ENCODE data around the gene AKIRIN2. TPM values are rescaled to one million over a fixed set of nuclear protein-coding genes. Genes with fewer than 3 reads are reported as not detected.
"Not testable (repeated sequence)": the region's sequence is repeated elsewhere in the genome, so short reads cannot be mapped to it uniquely, and the experiment has no call there.

Gene AKIRIN2
- total RNA-seq, 1 donor from 2014 or later, result 34.1 TPM

DNA sequence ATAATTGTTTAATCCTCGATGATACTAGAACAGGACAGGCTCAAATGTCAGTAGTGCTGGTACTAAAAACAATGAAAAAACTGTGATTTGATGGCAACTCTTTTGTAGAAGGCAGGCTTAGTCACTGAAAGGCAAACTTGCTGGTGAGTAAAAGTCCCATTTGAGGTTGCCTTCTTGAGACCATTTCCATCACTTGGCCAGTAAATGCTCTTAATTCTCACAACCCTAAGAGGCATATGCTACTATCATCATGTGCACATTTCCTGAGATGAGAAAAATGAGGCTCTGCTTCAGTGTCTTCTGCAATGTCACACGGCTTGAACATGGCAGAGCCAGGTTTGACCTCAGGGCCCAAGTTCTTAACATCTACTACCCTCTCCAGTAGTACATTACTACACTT is 9.9 kb downstream of the AKIRIN2 start:
- no peaks in the 10 kb centered on the region for H3K27me3 ChIP-seq (ENCODE audit: control insufficient read depth, insufficient read depth, low read length)
- DNase-seq (ENCODE audit: low read depth), result no peak

DNA sequence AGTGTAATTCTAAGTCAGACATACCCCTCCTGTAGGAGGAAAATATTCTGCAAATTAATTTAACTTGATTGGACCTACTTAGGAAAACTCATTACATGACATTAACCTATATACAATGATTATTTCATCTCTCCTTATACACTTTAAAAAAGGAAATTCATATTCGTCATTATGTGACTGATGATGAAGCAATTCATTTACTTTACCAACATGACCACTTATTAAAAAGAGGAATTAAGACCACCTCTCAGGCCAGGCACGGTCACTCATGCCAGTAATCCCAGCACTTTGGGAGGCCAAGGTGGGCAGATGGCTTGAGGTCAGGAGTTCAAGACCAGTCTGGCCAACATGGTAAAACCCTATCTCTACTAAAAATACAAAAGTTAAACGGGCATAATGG is 11.6 kb downstream of the AKIRIN2 start:
- Histone ChIP-seq H3K36me3 (ENCODE audit: control insufficient read depth, insufficient read depth, low read length) (no peaks in the 10 kb centered on the region), H3K27me3 (ENCODE audit: control insufficient read depth, insufficient read depth, low read length) (no peaks in the 10 kb centered on the region), H3K4me3 (ENCODE audit: low read depth, low read length) (no peak overlapping the region)
- no peak for DNase-seq (ENCODE audit: low read depth)
- TF ChIP-seq, protein P1, sequence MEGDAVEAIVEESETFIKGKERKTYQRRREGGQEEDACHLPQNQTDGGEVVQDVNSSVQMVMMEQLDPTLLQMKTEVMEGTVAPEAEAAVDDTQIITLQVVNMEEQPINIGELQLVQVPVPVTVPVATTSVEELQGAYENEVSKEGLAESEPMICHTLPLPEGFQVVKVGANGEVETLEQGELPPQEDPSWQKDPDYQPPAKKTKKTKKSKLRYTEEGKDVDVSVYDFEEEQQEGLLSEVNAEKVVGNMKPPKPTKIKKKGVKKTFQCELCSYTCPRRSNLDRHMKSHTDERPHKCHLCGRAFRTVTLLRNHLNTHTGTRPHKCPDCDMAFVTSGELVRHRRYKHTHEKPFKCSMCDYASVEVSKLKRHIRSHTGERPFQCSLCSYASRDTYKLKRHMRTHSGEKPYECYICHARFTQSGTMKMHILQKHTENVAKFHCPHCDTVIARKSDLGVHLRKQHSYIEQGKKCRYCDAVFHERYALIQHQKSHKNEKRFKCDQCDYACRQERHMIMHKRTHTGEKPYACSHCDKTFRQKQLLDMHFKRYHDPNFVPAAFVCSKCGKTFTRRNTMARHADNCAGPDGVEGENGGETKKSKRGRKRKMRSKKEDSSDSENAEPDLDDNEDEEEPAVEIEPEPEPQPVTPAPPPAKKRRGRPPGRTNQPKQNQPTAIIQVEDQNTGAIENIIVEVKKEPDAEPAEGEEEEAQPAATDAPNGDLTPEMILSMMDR (IDR thresholded peaks at IDR 0.05; ENCODE audit: insufficient read depth, low read length, poor library complexity, severe bottlenecking), result no peak

More for the DNA sequence above, 9.9 kb downstream of the AKIRIN2 start:
- Histone ChIP-seq H3K36me3 (ENCODE audit: control insufficient read depth, insufficient read depth, low read length) (no peaks in the 10 kb centered on the region), H3K4me3 (ENCODE audit: low read depth, low read length) (no peak overlapping the region)
- TF ChIP-seq, protein P1 (IDR thresholded peaks at IDR 0.05; ENCODE audit: insufficient read depth, low read length, poor library complexity, severe bottlenecking), result no peak

DNA sequence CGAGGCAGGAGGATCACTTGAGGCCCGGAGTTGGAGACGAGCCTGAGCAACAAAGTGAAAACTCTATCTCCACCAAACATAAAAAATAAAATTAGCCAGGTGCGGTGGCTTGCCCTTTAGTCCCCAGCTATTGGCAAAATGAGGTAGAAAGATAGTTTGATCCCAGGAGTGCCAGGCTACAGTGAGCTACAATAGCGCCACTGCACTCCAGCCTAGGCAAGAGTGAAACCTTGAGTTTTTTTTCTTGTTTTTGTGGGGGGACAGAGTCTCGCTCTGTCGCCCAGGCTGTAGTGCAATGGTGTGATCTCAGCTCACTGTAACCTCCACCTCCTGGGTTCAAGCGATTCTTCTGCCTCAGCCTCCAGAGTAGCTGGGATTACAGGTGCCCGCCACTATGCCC is 14.1 kb downstream of the AKIRIN2 start:
- not testable (repeated sequence) for DNase-seq (ENCODE audit: low read depth); H3K27me3 ChIP-seq (ENCODE audit: control insufficient read depth, insufficient read depth, low read length); H3K4me3 ChIP-seq (ENCODE audit: low read depth, low read length); H3K36me3 ChIP-seq (ENCODE audit: control insufficient read depth, insufficient read depth, low read length)

DNA sequence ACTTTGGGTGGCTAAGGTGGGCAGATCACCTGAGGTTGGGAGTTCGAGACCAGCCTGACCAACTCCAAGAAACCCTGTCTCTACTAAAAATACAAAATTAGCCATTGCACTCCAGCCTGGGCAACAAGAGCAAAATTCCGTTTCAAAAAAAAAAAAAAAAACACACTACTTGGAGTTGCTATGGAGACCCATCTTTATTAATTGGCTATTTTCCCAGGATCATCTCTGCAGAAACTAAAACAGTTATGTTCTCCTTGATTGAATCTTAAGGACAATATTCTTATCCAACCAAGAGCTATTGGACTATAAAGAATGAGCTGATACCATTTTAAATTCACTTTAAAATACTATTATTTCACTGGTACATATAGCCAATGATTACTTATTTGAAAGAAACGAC is 14.7 kb downstream of the AKIRIN2 start:
- H3K27me3 ChIP-seq (ENCODE audit: control insufficient read depth, insufficient read depth, low read length), result no peaks in the 10 kb centered on the region
- no peak for DNase-seq (ENCODE audit: low read depth)
- TF ChIP-seq, protein P1 (IDR thresholded peaks at IDR 0.05; ENCODE audit: insufficient read depth, low read length, poor library complexity, severe bottlenecking), result no peak
- no peak overlapping the region for H3K4me3 ChIP-seq (ENCODE audit: low read depth, low read length)
- H3K36me3 ChIP-seq (ENCODE audit: control insufficient read depth, insufficient read depth, low read length), result no peaks in the 10 kb centered on the region

DNA sequence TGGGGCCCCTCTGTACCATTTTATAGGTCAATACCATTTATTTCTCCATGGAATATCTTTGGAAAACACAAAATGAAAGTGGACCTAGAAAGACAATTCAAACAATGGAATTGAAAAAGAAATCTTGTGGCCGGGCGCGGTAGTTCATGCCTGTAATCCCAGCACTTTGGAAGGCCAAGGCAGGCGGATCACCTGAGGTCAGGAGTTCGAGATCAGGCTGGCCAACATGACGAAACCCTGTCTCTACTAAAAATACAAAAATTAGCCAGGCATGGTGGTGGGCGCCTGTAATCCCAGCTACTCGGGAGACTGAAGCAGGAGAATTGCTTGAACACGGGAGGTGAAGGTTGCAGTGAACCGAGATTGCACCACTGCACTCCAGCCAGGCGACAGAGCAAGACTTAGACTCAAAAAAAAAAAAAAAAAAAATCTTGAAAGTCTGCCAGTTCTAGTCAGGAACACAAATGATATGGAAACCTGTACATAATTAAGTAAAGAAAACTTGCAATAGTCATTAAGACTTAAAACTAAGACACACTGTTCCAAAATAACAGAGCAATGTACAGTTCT is 15.3 kb downstream of the AKIRIN2 start:
- H3K4me3 ChIP-seq (ENCODE audit: low read depth, low read length); H3K36me3 ChIP-seq (ENCODE audit: control insufficient read depth, insufficient read depth, low read length); DNase-seq (ENCODE audit: low read depth): not testable (repeated sequence)

DNA sequence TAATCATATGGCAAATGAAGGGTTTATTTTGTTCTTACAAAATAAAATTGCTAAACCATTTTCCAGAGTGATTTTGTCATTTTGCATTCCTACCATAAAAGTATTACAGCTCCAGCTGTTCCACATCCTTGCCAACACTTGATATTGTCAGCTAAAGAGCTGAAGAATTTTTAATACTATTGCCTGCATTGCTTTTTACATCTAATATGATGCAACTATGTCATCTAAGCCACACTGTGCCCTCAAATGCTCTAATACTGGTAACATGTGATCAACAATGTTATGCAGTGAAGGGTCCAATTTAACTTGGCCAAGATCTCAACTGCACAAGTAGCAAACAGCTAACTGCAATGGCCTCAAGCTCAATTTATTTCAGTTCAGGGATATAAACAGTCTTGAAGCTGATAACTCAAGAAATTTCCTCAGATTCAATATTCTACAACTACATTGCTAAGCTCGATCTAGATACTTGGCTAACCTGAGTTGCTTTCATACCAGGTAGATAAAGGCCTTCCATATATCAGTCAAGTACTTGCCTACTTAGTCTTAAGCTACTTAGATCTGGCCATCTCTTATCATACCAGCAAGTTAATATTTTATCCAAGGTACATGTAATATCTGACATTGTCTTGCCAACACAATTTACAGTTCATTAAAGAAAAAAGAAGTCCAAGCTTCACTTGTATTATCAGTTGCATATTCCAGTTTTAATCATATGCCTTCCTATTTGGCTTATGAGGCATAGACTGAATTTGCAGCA is 17.0 kb downstream of the AKIRIN2 start:
- Histone ChIP-seq H3K4me3 (ENCODE audit: low read depth, low read length) (no peak overlapping the region), H3K36me3 (ENCODE audit: control insufficient read depth, insufficient read depth, low read length) (no peaks in the 10 kb centered on the region), H3K27me3 (ENCODE audit: control insufficient read depth, insufficient read depth, low read length) (no peaks in the 10 kb centered on the region)
- TF ChIP-seq, protein P1 (IDR thresholded peaks at IDR 0.05; ENCODE audit: insufficient read depth, low read length, poor library complexity, severe bottlenecking), result no peak
- DNase-seq (ENCODE audit: low read depth), result no peak

More for the DNA sequence above, 15.3 kb downstream of the AKIRIN2 start:
- not testable (repeated sequence) for H3K27me3 ChIP-seq (ENCODE audit: control insufficient read depth, insufficient read depth, low read length)

DNA sequence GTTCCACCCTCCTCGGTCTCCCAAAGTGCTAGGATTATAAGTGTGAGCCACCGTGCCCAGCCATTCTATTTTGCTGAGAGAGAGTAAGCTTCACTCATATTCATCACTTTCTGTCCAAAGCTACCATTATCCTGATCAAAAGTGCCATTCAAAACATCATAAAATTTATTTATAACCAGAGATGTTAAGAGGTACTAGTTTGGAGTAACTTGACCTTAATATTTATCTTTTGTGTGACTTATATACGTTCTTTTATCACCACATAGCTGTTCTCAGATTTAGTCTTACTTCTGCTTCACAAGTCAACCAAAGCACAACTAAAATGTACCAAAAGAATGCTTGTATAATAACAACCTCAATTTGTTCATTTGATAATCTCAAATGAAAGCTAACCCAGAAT is 18.1 kb downstream of the AKIRIN2 start:
- TF ChIP-seq, protein P1 (IDR thresholded peaks at IDR 0.05; ENCODE audit: insufficient read depth, low read length, poor library complexity, severe bottlenecking), result no peak
- H3K27me3 ChIP-seq (ENCODE audit: control insufficient read depth, insufficient read depth, low read length), result no peaks in the 10 kb centered on the region
- no peak overlapping the region for H3K4me3 ChIP-seq (ENCODE audit: low read depth, low read length)
- DNase-seq (ENCODE audit: low read depth), result no peak
- H3K36me3 ChIP-seq (ENCODE audit: control insufficient read depth, insufficient read depth, low read length), result no peaks in the 10 kb centered on the region

All from kidney epithelial cell (primary cell).